OCI-M1 (cell line): Measurements from ENCODE around the gene PITPNM1.

Experiments
- DNase-seq: peaks from one replicate; lab custom pipeline; 2025; lab: John Stamatoyannopoulos, UW

Gene PITPNM1

DNA sequence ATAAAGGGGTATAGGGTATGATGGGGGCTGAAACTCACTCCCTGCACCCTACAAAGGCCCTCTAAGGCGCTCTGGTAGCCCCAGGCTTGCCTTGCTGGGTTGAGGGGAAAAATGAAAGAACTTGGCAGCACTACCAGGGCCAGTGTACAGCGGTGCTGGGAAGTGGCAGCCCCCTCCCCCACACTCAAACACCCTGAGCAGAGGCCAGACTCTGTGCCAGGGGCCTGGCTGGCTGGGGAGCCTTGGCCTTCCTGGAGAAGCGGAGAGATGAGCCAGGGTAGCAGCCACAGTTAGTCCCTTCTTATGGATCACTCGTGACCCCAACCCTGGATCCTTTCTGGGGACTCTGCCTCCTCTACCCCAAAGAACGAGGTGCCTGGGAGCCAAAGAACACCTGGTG, 38.8 kb downstream of the PITPNM1 start:
- no peak for DNase-seq

DNA sequence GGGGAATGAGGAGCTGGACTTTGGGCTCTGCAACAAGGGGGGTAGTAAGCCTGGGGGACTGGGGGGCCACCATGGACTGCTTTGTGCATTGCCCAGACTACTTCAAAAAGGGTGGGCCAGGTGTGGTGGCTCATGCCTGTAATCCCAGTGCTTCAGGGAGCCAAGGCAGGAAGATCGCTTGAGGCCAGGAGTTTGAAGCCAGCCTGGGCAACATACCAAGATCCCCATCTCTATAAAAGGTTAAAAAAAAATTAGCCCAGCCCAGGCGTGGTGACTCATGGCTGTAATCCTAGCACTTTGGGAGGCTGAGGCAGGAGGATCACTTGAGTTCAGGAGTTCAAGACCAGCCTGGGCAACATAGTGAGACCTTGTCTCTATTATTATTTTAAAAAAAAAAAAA, 39.6 kb downstream of the PITPNM1 start:
- peak; percentile 24 for DNase-seq

DNA sequence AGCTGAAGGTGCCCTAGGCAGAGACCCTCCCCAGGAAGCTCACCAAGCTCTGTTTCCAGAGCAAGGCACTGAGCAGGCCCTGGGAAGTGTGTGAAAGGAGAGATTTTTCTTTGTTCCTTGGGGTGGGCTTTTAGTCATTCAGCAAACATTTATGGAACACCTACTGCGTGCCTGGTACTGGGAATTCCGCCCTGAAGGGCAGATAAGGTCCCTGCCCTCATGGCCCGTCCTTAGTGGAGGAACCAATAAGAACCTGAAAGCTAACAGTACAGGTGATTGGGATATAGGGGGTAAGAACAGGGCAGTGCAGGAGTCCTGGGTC, 40.0 kb downstream of the PITPNM1 start:
- peak; percentile 40 for DNase-seq

DNA sequence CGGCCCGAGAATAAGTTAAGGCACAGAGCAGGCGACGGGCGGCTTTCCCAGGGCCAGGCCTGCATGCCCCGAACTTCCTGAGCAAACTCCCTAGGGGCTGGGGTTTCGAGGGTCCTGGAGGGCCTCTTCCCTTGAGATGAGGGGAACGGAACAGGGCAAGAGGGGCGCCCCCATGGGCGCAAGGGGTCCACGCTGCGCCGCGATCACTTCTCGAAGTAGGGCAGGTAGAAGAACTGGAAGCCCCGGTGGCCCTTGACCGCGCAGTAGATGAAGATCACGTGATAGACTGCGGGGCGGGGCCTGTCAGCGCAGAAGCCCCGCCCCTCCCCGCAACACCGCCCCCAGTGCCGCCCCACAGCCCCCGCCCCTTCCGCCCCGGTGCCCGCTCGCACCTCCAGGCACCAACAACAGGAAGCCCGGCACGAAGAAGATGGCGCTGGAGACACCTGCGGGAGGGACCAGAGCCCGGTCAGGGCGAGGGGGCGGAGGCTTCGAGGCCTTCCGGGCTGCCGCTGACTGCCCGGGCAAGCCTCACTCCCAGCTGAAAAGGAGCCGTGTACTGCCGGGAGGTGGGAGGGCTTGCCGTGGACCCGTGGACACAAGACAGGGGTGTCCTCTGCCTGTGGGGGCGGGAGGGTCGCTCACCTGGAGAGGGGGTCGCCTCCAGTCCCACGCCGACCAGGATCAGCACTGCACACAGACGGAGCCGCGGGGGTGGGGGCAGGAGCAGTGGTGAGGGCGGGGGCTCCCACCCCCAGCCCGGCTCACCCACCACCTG, 40.6 kb downstream of the PITPNM1 start:
- peak; percentile 90 for DNase-seq

DNA sequence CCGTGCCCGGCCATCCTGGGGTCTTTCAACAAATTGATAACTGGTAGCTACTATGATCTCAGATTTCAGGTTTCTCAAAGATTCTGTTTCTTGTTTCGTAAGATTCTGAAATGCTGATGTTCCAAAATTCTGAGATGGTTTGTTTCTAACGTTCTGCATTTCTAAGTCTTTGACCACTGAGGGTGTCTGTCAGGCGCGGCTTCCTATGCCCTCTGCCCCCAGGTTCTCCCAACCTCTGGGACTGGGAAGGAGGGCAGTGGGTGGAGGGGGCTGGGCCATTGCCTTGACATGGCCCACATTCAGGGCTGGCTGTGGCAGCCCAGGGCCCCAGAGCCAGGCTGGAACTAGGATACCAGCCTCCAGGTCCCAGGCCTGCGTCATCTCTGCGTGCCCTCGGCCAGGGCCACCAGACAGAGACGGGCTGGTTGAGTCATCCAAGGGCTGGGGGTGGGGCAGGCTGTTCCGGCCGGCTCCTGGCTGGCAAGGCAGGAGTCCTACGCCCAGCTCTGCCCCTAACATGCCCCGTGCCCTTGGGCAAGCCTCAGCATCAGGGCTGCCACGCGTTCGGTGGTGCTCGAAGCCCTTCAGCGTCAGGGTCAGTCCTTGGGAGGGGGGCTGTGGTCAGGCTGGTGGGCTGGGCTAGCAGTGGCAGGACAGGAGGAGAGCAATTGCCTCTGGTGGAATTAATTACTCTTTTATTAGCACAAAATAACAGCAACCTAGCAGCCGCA, 41.3 kb downstream of the PITPNM1 start:
- DNase-seq = peak; percentile 7

DNA sequence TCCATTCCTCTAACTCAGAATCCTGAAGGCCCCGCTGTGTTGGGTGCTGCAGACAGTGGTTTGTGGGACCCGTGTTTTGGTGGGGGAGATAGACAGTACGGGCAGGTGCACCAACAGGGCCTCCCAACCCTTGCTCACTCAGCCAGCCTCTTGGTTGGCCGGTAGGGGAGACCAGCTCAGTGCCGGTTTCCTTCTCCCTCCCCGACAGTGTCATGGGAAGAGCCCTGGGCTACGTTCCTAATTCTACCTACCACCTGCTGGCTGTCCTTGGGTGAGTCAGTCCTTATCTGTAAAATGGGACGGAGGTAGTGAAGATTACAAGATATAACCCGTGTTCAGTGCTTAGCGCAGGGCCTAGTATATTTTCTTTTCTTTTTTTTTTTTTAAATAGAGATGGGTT, 42.0 kb downstream of the PITPNM1 start:
- no peak for DNase-seq

DNA sequence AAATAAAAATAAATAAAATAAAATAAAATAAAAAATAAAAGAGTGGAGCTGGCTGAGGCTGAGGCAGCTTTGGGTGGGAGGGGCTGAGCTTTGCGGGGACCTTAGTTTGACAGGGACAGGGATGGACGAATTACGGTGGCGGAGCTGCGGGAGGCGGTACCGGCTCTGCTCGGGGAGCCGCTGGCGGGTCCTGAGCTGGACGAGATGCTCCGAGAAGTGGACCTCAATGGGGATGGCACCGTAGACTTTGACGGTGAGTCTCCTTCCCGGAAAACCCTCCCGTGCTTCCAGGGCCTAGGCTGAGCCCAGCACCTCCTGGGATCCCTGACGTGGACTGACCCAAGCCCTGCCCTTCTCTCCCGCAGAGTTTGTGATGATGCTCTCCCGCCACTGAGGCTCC, 46.9 kb downstream of the PITPNM1 start:
- DNase-seq = no peak

DNA sequence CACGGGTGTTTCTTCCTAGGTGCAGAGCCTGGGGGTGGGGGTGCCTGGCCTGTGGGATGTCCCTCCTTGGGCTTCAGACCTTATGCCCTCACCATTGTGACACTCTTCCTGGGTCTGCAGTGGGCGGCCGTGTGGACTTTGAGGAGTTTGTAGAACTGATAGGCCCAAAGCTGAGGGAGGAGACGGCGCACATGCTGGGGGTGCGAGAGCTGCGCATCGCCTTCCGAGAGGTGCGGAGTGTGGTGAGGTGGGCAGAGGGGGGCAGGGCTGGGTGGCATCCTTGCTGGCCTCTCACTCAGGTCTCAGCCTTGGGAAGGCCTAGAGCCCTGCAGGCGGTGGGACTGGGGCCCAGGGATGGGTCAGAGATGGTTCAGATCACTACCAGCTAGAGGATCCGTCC, 47.7 kb downstream of the PITPNM1 start:
- DNase-seq = no peak

DNA sequence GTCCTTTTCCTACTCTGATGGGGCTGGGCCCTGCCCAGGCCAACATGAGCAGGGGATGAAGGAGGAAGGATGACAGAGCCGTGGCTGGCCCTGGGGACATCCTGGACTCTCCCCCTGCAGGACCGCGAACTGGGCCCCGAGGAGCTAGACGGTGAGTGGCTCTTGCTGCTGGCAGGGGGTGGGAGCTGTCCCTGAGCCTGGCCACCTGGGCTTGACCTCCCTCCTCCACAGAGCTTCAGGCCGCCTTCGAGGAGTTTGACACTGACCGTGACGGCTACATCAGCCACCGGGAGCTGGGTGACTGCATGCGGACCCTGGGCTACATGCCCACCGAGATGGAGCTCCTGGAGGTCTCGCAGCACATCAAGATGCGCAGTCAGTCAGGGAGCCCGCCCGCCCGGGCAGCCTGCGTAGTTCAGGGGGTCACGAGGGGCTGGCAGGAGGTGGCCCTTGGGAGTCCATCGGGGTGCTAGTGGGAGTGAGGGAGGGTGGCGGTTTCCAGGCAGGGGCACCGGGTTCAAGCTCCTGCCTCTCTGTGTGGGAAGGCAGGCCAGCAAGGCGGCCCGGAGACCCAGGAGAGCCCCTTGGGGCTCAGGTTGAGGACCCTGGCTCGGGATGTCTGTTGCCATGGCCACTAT, 49.0 kb downstream of the PITPNM1 start:
- no peak for DNase-seq

DNA sequence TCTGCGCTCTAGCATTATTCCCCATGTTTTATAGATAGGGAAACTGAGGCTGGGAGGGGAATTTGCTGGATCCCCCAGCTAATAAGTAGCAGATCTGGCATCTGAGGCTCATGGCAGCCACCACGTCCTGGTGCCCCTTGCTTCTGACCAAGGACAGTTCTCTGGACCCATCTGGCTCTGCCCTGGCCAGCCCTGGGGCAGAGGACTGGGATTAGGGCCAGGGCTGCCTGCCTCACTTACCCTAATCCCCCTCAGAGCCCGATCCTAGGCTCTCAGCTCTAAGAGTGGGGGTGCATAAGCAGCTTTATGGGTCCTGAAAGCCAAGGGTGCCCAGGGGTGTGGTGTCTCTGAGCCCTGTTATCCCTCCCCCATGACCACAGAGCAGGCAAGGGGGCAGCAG, 50.1 kb downstream of the PITPNM1 start, which contains the start of gene CABP4:
Gene CABP4 (plus strand): TSS at position 301 of the 400 bp plus-strand sequence. CDS start 70 bp downstream, at position 371.
- DNase-seq = no peak

DNA sequence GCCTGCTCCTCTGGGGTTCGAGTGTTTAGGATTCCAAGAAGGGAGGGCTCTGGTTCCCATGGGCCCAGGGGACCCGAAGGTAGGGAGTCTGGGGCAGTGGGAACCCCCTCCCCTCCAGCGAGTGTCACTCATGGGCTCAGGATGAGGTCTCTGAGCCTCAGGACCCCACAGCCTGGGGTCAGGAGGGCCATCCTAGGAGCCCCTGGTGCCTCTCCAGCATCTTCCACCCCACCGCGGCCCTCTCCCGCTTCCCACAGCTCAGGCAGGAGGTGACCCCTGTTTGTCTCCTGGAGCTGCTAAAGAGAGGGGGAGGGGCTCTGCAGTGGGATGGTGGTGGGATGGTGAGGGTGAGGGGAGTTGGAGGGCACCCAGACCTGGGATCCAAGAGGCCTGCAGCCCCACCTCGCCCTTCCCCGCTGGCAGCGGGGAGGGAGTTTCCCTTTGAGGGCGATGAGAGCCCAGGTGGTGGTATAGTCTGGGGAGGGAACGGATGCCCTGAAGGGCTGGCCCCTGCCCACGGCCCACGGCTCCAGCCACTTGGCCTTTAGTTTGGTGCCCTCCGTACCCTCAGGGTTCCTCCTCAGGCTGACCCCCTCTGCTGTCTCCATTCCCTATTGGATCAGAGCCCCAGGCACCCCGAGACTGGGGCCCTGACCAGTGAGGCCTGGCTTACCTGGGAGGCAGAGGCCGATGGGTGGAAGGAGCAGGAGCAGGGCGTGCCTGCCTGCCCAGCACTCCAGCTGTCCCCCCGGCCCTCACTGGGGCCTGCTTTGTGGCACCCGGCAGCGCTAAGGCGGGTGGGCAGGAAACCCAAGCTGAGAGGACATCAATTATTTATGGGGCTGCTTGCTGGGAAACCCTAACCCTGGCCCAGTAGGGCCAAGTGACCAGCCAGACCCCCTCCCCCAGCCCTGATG, 51.1 kb downstream of the PITPNM1 start:
- DNase-seq = no peak

DNA sequence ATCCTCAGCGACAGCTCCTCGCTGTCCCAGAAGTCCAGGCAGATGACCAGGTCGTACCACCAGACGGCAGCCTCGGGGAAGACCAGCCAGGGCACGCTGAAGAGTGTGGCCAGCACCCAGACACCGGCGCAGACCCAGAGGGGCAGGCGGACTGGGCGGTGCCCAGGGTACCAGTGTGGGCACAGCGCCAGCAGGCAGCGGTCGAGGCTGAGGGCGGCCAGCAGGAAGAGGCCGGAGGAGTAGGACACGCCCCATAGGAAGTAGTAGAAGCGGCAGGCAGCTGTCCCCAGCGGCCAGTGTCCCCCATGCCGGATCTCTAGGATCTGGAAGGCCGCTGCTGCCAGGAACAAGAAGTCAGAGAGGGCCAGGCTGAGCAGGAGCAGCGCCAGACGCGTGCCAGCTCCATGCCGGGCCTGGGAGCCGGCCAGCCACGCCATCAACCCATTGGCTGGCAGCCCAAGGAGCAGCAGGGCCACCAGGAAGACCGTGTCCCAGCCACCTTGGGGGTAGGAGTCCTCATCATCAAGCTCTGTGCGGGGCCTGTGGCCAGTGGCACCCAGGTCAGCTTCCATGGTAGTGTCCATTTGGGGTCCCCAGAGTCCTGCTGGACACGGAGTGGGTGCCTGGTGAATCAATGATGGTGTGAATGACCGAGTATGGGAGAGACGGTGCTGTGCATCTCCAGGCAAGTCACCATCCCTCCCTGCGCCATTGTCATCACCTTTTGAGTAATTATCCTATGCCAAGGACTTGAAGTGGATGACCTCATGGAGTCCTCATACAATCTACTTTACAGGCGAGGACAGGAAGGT, 52.8 kb downstream of the PITPNM1 start, which contains the start of gene GPR152:
Gene GPR152 (minus strand): TSS at position 589 of the 812 bp plus-strand sequence. CDS start 5 bp downstream, at position 584.
- DNase-seq = no peak

DNA sequence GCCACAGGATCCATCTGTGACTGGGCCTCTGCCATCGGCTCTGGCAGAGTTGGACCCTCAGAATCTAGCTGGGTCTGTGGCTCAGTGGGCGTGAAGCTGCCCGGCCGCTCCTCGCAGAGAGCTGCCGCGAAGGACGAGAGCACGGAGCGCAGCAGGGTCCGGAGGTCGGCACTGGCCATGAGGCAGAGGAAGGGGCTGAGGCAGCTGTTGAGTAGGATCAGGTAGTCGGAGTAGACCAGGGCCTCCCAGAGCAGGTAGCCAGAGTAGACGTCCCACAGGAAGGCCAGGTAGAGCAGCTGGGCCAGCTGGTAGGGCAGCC, 53.5 kb downstream of the PITPNM1 start:
- DNase-seq = no peak

DNA sequence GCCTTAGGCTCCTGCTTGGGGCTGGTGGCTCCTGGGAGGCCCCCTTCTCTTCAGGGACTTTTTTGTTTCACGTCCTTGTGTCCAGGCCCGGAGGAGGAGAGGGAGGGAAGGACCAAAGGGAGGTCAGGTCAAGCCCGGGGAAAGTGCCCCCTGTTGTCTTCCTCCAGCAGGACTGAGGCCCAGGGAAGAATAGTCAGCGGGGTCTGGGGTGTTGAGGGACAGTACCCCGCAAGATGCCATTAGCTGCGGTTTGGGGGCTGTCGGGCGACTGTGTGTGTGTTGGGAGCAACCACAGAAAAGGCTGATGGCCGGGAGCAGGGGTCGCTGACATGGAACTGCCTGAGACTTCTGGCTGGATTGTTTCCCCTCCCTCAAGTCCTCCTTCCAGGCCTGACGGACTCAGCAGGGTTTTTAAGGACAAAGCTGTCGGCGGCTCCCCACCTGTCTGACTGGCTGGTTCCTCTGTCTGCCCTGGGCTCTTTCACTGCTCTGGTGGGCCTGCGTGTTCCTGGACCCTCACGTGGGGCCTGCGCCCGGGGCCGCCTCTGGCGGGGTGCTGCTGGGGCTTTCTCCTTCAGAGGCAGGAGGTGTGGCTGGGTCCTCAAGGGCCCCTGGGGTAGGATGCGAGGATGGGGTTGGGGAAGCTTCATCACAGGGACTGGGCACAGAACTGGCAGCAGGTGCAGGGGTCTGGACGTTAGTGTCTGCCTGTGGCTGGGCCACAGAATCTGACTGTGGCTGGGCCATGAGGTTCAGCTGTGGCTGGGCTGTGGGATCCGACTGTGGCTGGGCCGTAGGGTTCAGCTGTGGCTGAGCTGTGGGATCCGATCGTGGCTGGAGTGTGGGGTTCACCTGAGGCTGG, 54.1 kb downstream of the PITPNM1 start:
- DNase-seq = no peak

DNA sequence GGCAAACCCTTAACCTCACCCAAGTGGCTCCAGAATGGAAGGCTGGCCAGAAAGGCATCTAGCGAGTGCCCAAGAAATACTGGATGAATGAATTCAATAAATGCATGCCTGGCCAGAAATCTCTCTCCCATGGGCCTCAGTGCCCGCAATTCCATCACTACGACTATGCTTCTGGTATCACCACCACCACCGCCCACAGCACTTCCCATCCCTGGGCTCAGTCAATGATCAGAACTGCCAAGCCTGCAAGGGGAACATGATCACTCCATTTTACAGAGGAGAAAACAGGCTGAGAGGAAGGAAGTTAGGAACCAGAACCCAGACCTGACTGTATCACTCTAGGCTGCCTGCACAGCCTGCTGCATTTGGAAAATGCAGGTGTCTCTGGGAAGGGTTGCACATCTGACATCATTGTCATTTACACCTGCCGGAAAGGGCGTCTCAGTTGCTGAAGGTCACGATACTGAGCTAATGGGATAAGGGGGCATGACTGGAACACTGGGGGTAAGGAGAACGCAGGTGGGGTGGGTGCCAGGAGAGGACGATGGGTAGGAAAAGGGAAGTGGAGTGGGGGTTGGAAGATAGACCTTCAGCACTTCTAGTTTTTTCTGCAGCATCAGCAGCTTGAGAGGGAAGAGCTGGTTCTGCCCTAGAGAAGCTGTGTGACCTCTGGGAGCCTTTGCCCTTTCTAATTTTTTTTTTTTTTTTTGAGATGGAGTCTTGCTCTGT, 55.9 kb downstream of the PITPNM1 start:
- no peak for DNase-seq

DNA sequence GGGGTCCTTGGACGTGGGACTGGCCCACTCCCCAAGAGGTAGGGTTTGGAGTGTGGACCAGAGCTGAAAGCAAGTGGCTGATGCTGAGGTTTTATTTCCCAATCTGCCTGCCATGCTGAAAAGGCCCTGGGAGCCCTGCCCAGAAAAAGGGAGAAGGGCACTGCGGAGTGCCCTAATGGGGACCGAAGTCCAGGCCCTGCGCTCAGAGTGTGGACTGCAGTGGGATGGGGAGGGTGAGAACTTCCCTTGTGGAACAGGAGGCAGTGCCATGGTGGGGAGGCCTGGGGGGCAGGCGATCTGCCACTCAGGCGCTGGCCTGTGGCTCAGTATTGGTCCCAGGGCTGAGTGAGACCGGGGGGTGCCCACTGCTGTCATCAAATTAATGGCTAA, 56.9 kb downstream of the PITPNM1 start:
- no peak for DNase-seq

DNA sequence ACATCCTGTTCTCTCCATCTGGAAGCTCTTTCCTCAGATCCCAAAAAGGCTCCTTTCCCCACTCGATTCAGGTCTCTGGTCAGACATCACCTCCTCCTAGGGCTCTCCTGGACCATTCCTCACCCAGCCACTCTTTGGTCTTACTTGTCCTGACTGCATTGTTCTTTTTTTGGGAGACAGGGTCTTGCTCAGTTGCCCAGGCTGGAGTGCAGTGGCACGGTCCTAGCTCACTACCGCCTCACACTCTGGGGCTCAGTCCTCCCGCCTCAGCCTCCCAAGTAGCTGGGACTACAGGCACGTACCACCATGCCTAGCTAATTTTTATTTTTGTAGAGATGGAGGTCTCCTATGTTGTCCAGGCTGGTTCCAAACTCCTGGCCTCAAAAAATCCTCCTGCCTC, 59.6 kb downstream of the PITPNM1 start:
- DNase-seq = no peak

DNA sequence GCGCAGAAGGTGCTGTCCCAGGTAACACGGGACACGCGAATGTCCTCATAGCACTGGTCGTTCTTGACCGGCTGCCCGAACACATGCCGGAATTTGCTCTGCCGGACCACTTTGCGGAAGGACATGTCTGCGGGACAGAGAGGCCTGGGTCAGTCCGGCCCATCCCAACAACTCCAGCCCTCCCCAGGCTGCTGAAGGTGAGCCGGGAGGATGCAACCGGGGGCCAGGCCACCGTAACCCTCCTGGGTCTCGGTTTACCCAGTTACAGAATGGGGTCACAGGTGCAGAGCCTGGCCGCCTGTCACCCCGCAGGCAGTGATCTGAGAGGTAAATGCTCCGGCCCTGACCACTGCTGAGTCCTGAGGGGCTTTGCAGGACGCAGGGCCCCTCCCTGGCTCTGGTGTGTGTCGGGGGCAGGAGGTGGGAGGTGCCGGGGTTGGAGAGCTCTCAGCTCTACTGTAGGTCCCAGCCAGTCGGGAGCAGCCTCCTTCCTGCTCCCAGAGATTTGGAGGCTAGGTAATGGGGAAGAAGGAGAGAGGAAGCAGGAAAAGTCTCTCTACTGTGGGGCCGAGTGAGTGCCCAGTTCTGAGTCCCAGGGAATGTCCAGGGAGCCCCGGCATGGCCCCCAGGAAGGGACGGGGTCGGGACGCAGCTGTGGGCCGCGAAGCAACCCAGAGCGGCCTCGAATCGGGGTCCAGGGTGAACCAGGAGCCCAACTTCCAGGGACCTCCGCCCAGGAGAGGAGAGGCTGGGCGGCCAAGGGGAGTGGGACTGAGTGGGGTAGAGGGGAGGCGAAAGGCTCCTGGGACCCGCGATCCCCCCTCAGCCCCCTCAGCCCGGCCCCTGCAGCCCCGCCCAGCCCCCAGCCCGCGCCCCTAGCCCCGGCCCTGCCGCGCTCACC, 62.4 kb downstream of the PITPNM1 start:
- peak; percentile 41 for DNase-seq
